Urinary bladder (tissue), 4 donors: Measurements from ENCODE around the gene BZW2. TPM values are rescaled to one million over a fixed set of nuclear protein-coding genes. Genes with fewer than 3 reads are reported as not detected.

ENCODE experiments used
- DNase-seq: peaks from one replicate; pipeline ENCODE4 v3.0.0-alpha.2; 2015; ENCODE audit errors: extremely low spot score
- H3K27ac ChIP-seq: one replicate; pipeline ENCODE4 v1.5.1; 2013; ENCODE audit warnings: low read depth, mild to moderate bottlenecking, moderate library complexity
- H3K36me3 ChIP-seq: one replicate; pipeline ENCODE4 v1.6.1; 2013; ENCODE audit warnings: mild to moderate bottlenecking, moderate library complexity; ENCODE audit not compliant: insufficient read depth
- H3K4me1 ChIP-seq: one replicate; pipeline ENCODE4 v1.6.1; 2013; ENCODE audit warnings: mild to moderate bottlenecking, moderate library complexity; ENCODE audit not compliant: insufficient read depth
- H3K4me3 ChIP-seq: one replicate; pipeline ENCODE4 v1.5.1; 2013; ENCODE audit warnings: low read depth, low read length
- WGBS: extraction: QIAGEN DNeasy Blood & Tissue Kit; methylation state at CpG from one replicate; pipeline ENCODE4 v1.1.7; 2013; 5-methylcytosine and 5-hydroxymethylcytosine counted together
- polyA plus RNA-seq: library from polyadenylated mRNA; stranded (reverse); fragments of 200-250 nt; gene quantifications from one replicate; pipeline ENCODE4 v1.2.3, GENCODE V29; 2013
- total RNA-seq: library from RNA; depleted of rRNA; stranded (reverse); fragments of >200 nt; gene quantifications from one replicate; pipeline ENCODE4 v1.2.3, GENCODE V29; 2014
- donor health status: healthy with polysubstance abuse.
- donor health status: healthy.

Gene BZW2
- total and polyA plus RNA-seq, 2 donors = 68.9 to 70.1 TPM

GRCh38 chr7:16744518-16745250, 98.7 kb downstream of the BZW2 start:
- Histone ChIP-seq H3K4me1 (no peaks in the 10 kb centered on the region), H3K36me3 (no peaks in the 10 kb centered on the region), H3K4me3 (no peak overlapping the region), H3K27ac (no peak overlapping the region)
- DNase-seq = no peak
- 79% methylated on average over 6 of the region's 6 CpGs for WGBS

GRCh38 chr7:16745645-16746044, 99.7 kb downstream of the BZW2 start:
- H3K27ac ChIP-seq = no peak overlapping the region
- H3K36me3 ChIP-seq = no peaks in the 10 kb centered on the region
- 36% methylated on average over 2 of the region's 2 CpGs for whole genome bisulfite sequencing
- no peaks in the 10 kb centered on the region for H3K4me1 ChIP-seq
- no peak overlapping the region for H3K4me3 ChIP-seq
- no peak for DNase-seq

GRCh38 chr7:16747102-16747501, 101.1 kb downstream of the BZW2 start:
- WGBS = 16% methylated on average over 1 of the region's 1 CpG

DNA sequence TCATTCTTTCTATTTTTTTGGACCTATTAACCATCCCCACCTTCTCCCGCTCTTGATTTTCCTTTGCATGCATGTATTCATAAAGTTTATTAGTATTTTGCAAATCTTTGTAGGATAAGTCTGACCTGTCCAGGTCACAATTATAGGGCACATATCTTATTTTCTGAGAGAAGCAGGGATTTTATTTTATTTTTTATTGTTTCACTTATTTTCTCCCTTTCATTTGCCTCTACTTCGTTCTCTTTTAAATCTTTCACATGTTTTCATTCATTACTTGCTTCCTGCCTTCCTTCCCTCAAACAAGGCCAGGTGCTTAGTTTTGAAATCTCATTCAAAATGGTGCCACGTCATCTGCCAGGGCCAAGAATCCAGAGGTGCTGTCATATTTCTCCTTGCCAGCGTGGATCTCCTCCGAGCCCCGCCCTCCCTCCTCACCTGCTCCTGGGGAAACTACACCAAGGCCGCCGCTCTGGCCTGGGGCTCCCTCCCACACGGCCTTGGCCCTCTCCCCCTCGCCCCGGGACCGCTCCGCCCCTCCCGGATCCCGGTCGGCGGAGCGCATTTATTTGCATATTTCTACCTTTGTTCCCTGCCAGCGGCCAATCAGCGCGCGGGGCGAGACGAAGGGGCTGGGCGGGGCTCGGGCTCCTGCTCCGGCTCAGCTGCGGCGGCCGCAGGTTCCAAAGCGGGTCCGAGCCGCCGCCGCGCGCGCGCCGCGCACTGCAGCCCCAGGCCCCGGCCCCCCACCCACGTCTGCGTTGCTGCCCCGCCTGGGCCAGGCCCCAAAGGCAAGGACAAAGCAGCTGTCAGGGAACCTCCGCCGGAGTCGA, 107.3 kb downstream of the BZW2 start, which contains the start of gene TSPAN13:
Gene TSPAN13, plus strand, starts transcription at position 654 of the 830 bp plus-strand sequence. CDS start 213 bp downstream, outside the sequence.
- no peaks in the 10 kb centered on the region for H3K4me1 ChIP-seq
- WGBS = 4% methylated on average over 48 of the region's 48 CpGs
- peak within 1 kb of the TSS; percentile 64 for H3K4me3 ChIP-seq
- H3K36me3 ChIP-seq = no peaks in the 10 kb centered on the region
- DNase-seq = no peak
- no peak within 1 kb of the TSS for H3K27ac ChIP-seq

More at GRCh38 chr7:16747102-16747501, 101.1 kb downstream of the BZW2 start:
- no peak overlapping the region for H3K4me3 ChIP-seq
- H3K27ac ChIP-seq = no peak overlapping the region
- no peaks in the 10 kb centered on the region for H3K36me3 ChIP-seq
- no peaks in the 10 kb centered on the region for H3K4me1 ChIP-seq
- no peak for DNase-seq

DNA sequence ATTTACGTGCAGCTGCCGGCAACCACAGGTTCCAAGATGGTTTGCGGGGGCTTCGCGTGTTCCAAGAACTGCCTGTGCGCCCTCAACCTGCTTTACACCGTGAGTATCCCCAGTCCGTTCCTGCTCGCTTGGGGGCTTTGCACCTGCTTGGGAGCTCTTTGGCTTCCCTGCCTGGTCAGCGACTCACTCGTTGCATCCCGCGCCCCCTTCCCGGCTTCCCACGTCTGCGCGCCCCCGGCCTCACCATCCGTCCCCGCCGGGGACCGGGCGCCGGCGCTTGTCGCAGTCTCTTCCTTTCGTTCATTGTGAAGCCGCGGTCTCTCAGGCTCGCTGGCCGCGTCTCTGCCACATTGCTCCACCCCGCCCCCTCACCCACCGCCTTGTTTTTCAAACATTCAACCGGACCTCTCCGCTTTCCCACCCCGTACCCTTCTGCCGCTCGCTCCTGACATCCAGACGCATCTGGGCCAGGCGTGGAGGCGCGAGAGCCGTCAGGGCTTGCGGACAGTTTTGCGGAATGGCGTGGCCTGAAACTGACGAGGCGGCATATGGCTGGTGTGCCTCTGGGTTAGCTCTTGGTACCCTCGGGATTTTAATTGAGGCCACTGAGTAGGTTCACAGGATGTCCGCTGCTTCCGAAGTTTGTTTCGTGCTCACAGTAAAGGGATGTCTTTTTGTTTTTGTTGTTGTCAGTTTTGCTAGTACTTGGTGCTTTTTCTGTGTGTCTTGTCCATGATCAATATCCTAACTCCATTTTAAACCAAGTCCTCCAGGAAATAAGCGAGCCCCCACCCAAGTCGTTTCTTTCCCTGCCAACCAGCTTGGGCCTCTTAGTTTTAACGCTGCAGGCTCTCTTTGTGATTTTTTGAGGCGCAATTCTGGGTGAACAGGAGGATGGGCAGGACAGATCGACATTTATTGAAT, 108.2 kb downstream of the BZW2 start:
- no peak overlapping the region for H3K27ac ChIP-seq
- no peaks in the 10 kb centered on the region for H3K36me3 ChIP-seq
- WGBS = 11% methylated on average over 58 of the region's 58 CpGs
- no peaks in the 10 kb centered on the region for H3K4me1 ChIP-seq
- no peak for DNase-seq
- H3K4me3 ChIP-seq = peak overlapping the region; percentile 64

DNA sequence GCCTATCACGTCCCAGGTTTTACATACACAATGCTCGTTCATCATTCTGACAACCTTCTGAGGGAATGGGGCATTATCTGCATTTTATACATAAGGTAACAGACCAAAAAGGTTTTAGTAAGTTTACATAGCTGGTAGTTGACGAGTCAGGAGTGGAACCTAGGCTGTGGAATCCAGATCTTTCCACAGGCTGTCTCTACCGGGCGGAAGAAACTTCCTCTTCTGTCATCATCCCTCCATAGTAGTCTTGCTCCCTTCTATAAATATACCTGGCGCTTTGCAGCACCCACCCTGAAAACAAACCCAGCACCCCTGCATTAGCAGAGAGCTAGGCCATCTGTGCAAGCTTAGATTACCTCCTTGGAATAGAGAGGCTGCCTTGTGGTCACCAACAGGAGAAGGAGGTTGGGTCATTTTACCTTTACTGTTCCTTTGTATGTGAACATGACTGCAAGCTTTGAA, 108.9 kb downstream of the BZW2 start:
- Histone ChIP-seq H3K4me1 (no peaks in the 10 kb centered on the region), H3K4me3 (peak overlapping the region; percentile 64), H3K36me3 (no peaks in the 10 kb centered on the region), H3K27ac (no peak overlapping the region)
- no peak for DNase-seq
- WGBS = 65% methylated on average over 6 of the region's 6 CpGs

DNA sequence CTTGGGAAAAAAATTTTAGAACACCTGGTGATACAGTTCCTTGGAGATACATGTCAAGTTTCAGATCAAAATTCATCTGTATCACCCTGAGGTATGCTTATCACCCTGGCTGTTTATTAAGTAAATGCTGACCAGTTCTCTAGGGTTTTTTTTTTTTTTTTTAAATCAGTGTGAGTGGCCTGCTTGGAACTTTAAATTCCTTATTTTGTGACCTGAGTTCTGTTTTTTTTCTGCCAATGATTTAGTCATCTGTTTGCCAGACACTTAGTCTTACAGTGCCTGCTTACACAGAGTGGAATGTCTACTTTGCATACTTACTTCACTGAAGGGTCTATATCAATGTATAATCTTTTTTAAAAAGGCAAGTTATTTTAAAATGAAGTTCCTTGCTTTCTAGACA, 109.4 kb downstream of the BZW2 start:
- Histone ChIP-seq H3K4me1 (no peaks in the 10 kb centered on the region), H3K36me3 (no peaks in the 10 kb centered on the region), H3K4me3 (peak overlapping the region; percentile 64), H3K27ac (no peak overlapping the region)
- DNase-seq = no peak

Other genes with a start within 250 kb of the BZW2 start
- gene CRPPA, start 224.6 kb upstream of the BZW2 start, total RNA-seq = 15.4 TPM
- gene CRPPA, start 224.6 kb upstream of the BZW2 start, polyA plus RNA-seq = 0.99 TPM
- 25.6 TPM for gene SOSTDC1, start 180.4 kb upstream of the BZW2 start, total RNA-seq
- 2.3 TPM for gene SOSTDC1, start 180.4 kb upstream of the BZW2 start, polyA plus RNA-seq
- gene LRRC72, start 119.4 kb upstream of the BZW2 start, total RNA-seq = not detected
- not detected for gene LRRC72, start 119.4 kb upstream of the BZW2 start, polyA plus RNA-seq
- 53.1 TPM for gene ANKMY2, start 427 bp upstream of the BZW2 start, total RNA-seq
- 20.6 TPM for gene ANKMY2, start 427 bp upstream of the BZW2 start, polyA plus RNA-seq
- gene TSPAN13, start 107.6 kb downstream of the BZW2 start, total RNA-seq = 26.2 TPM
- gene TSPAN13, start 107.6 kb downstream of the BZW2 start, polyA plus RNA-seq = 38.5 TPM
- 88.3 TPM for gene AGR2, start 158.8 kb downstream of the BZW2 start, total RNA-seq
- 57.3 TPM for gene AGR2, start 158.8 kb downstream of the BZW2 start, polyA plus RNA-seq
- 16.8 TPM for gene AGR3, start 235.8 kb downstream of the BZW2 start, total RNA-seq
- 6.8 TPM for gene AGR3, start 235.8 kb downstream of the BZW2 start, polyA plus RNA-seq